K562 (cell line): ENCODE measurements around the gene ITPRIPL2. TPM values are rescaled to one million over a fixed set of nuclear protein-coding genes. Genes with fewer than 3 reads are reported as not detected.

ENCODE experiments used
- AFF4 ChIP-seq: sonication (generic); formaldehyde crosslinking; IDR thresholded peaks from 2 replicates; pipeline ENCODE4 v1.8.0; 2023; ENCODE audit warnings: mild to moderate bottlenecking, missing genetic modification reagents
- GABPA ChIP-seq: fragments of 200-800 bp; sonication (Bioruptor generic); conservative IDR thresholded peaks from 2 replicates; pipeline ENCODE4 v1.6.1; 2016; ENCODE audit warnings: low read depth, missing genetic modification characterization, missing compliant biosample characterization
- HNRNPL ChIP-seq: fragments of 200-400 bp; formaldehyde crosslinking; IDR thresholded peaks from 2 replicates; pipeline ENCODE4 v1.6.1; 2017; ENCODE audit warnings: low read depth, mild to moderate bottlenecking, low read length
- JUNB ChIP-seq: fragments of 450-650 bp; formaldehyde crosslinking; conservative IDR thresholded peaks from 2 replicates; pipeline ENCODE4 v1.4.0; 2020; ENCODE audit warnings: mild to moderate bottlenecking
- RBM25 ChIP-seq: fragments of 200-400 bp; formaldehyde crosslinking; IDR thresholded peaks from 2 replicates; pipeline ENCODE4 v1.6.1; 2018; ENCODE audit warnings: low read length, low read depth, moderate library complexity; ENCODE audit not compliant: severe bottlenecking
- ZNF12 ChIP-seq: sonication (generic); formaldehyde crosslinking; IDR thresholded peaks from 2 replicates; pipeline ENCODE4 v1.4.0; 2020; ENCODE audit warnings: mild to moderate bottlenecking, missing genetic modification reagents
- ZNF318 ChIP-seq, 2 experiments: fragments of 450-650 bp; IDR thresholded peaks; 2 replicates each; pipeline ENCODE4 v1.6.1; 2016; ENCODE audit warnings: mild to moderate bottlenecking in 2 of 2, borderline replicate concordance in 1 of 2, low read depth in 1 of 2, moderate library complexity in 1 of 2
- ZNF324 ChIP-seq: fragments of 250-450 bp; sonication (Bioruptor Pico); IDR thresholded peaks from 2 replicates; pipeline ENCODE4 v1.4.0; 2020; ENCODE audit warnings: mild to moderate bottlenecking
- polyA plus RNA-seq, 8 experiments: library from polyadenylated mRNA; depleted of rRNA in 4 of 8; stranded (reverse) in 5 of 8; unstranded in 3 of 8; fragments of >200 nt; fragmentation: Nextera tagmentation in 2 of 8; fragmentation: Illumina TruSeq in 1 of 8; extraction: Ambion mirVana in 2 of 8; extraction: Trizol in 1 of 8; gene quantifications; 2 replicates each; pipeline versions ENCODE4 v1.2.1 to v1.2.3, GENCODE V29; 2011 to 2014; ENCODE audit warnings: inconsistent platforms in 1 of 8, missing spikeins in 1 of 8
- total RNA-seq, 7 experiments: library from RNA; depleted of rRNA in 6 of 7; stranded (reverse); fragments of >200 nt in 6 of 7; fragmentation: Illumina TruSeq in 2 of 7; extraction: Trizol in 2 of 7; gene quantifications; 2 replicates each; pipeline versions ENCODE4 v1.2.1 to v1.2.3, GENCODE V29; 2011 to 2021; ENCODE audit warnings: low replicate concordance in 1 of 7

Gene ITPRIPL2
- total and polyA plus RNA-seq, 9 of the 15 experiments (the other 6 are each of a cell fraction or from before 2014, with no cell fraction given): 0.04 to 2.2 (median 0.58) TPM

GRCh38 chr16:19098173-19098572 lies 15.6 kb upstream of the ITPRIPL2 start (continued):
- TF ChIP-seq ZNF318 (IDR thresholded peaks at IDR 0.05; ENCODE audit: borderline replicate concordance in 1 of 2, low read depth in 1 of 2) (no peak), RBM25 (peak; percentile 54), JUNB (CRISPR knock-in tag) (no peak), GABPA (no peak), HNRNPL (no peak), ZNF12 (peak; percentile 96), ZNF324 (CRISPR knock-in tag) (no peak), AFF4 (CRISPR knock-in tag) (no peak)
